AG08395 (cell line): ENCODE measurements around the gene SLC17A1.
A peak's percentile ranks its signal among the peaks of the same experiment; 100 is the strongest.

Source experiments
- DNase-seq: peaks from one replicate; pipeline ENCODE4 v3.0.0; 2012; ENCODE audit warnings: mixed read lengths, low spot score

Gene SLC17A1

GRCh38 chr6:25832307-25832662, 433 bp upstream of the SLC17A1 start:
- DNase-seq, result no peak

- no peak for DNase-seq
Measured at GRCh38 chr6:25830458-25830857, 1.4 kb downstream of the SLC17A1 start.

- no peak for DNase-seq
Measured at GRCh38 chr6:25829375-25829774, 2.5 kb downstream of the SLC17A1 start.

- no peak for DNase-seq
Measured at GRCh38 chr6:25821341-25821740, 10.5 kb downstream of the SLC17A1 start.

GRCh38 chr6:25816252-25816651, 15.6 kb downstream of the SLC17A1 start:
- no peak for DNase-seq

GRCh38 chr6:25815194-25815593, 16.7 kb downstream of the SLC17A1 start:
- DNase-seq, result no peak

- DNase-seq, result no peak
Measured at GRCh38 chr6:25804804-25805203, 27.0 kb downstream of the SLC17A1 start.

GRCh38 chr6:25801436-25801835, 30.4 kb downstream of the SLC17A1 start:
- DNase-seq, result no peak

GRCh38 chr6:25794784-25795183, 37.1 kb downstream of the SLC17A1 start:
- DNase-seq, result no peak

GRCh38 chr6:25793970-25794369, 37.9 kb downstream of the SLC17A1 start:
- DNase-seq, result no peak

GRCh38 chr6:25792016-25792415, 39.8 kb downstream of the SLC17A1 start:
- no peak for DNase-seq

- no peak for DNase-seq
Measured at GRCh38 chr6:25789475-25789874, 42.4 kb downstream of the SLC17A1 start.

- peak; percentile 59 for DNase-seq
Measured at GRCh38 chr6:25788305-25788922, 43.4 kb downstream of the SLC17A1 start.

GRCh38 chr6:25787428-25787827, 44.4 kb downstream of the SLC17A1 start:
- DNase-seq, result no peak

- no peak for DNase-seq
Measured at GRCh38 chr6:25781134-25781533, 50.7 kb downstream of the SLC17A1 start.

- no peak for DNase-seq
Measured at GRCh38 chr6:25777856-25778649, 53.8 kb downstream of the SLC17A1 start.

GRCh38 chr6:25777031-25777430, 54.8 kb downstream of the SLC17A1 start:
- no peak for DNase-seq

GRCh38 chr6:25774120-25774715, 57.6 kb downstream of the SLC17A1 start:
- no peak for DNase-seq

- DNase-seq, result peak; percentile 7
Measured at GRCh38 chr6:25769983-25770382, 61.9 kb downstream of the SLC17A1 start.

GRCh38 chr6:25768566-25768965, 63.3 kb downstream of the SLC17A1 start:
- DNase-seq, result no peak

- no peak for DNase-seq
Measured at GRCh38 chr6:25764611-25765010, 67.2 kb downstream of the SLC17A1 start.

- DNase-seq, result no peak
Measured at GRCh38 chr6:25757936-25758642, 73.8 kb downstream of the SLC17A1 start.
